GM23248 (cell line): ENCODE results near the gene FABP6. TPM values are rescaled to one million over a fixed set of nuclear protein-coding genes. Genes with fewer than 3 reads are reported as not detected.
A peak's percentile ranks its signal among the peaks of the same experiment; 100 is the strongest.

Experiments used
- DNase-seq: peaks from one replicate; pipeline ENCODE4 v3.0.0-alpha.2; 2015
- H2AFZ ChIP-seq: fragments of 200-600 bp; sonication (generic); 2 replicates; pipeline ENCODE4 v1.6.1; 2016; ENCODE audit warnings: antibody characterized with exemption
- H3F3A ChIP-seq: fragments of 200-600 bp; sonication (generic); 2 replicates; pipeline ENCODE4 v1.6.1; 2016; ENCODE audit warnings: mild to moderate bottlenecking, antibody characterized with exemption, mixed run types; ENCODE audit not compliant: insufficient read depth
- H3K27ac ChIP-seq: fragments of 200-600 bp; sonication (generic); 2 replicates; pipeline ENCODE4 v1.5.1; 2016; ENCODE audit warnings: mild to moderate bottlenecking
- H3K27me3 ChIP-seq: fragments of 200-600 bp; sonication (generic); replicated peaks from 2 replicates; pipeline ENCODE4 v1.6.1; 2016; ENCODE audit warnings: mild to moderate bottlenecking; ENCODE audit not compliant: insufficient read depth
- H3K36me3 ChIP-seq: fragments of 200-600 bp; sonication (generic); 2 replicates; pipeline ENCODE4 v1.6.1; 2016; ENCODE audit warnings: low read depth, mild to moderate bottlenecking
- H3K4me1 ChIP-seq: fragments of 200-600 bp; sonication (generic); 2 replicates; pipeline ENCODE4 v1.6.1; 2016; ENCODE audit warnings: mild to moderate bottlenecking; ENCODE audit not compliant: insufficient read depth
- H3K4me2 ChIP-seq: fragments of 200-600 bp; sonication (generic); one replicate; pipeline ENCODE4 v1.6.1; 2016; ENCODE audit warnings: mild to moderate bottlenecking; ENCODE audit not compliant: unreplicated experiment
- H3K4me3 ChIP-seq: fragments of 200-600 bp; sonication (generic); 2 replicates; pipeline ENCODE4 v1.5.1; 2016; ENCODE audit warnings: mild to moderate bottlenecking
- H3K79me2 ChIP-seq: fragments of 200-600 bp; sonication (generic); 2 replicates; pipeline ENCODE4 v1.6.1; 2016; ENCODE audit warnings: mild to moderate bottlenecking; ENCODE audit not compliant: insufficient read depth
- H3K9ac ChIP-seq: fragments of 200-600 bp; sonication (generic); 2 replicates; pipeline ENCODE4 v1.6.1; 2016; ENCODE audit warnings: mild to moderate bottlenecking
- H3K9me2 ChIP-seq: fragments of 200-600 bp; sonication (generic); 2 replicates; pipeline ENCODE4 v1.6.1; 2016; ENCODE audit warnings: mixed run types, mild to moderate bottlenecking, moderate library complexity; ENCODE audit not compliant: insufficient read depth
- H3K9me3 ChIP-seq: fragments of 200-600 bp; sonication (generic); one replicate; pipeline ENCODE4 v1.6.1; 2017; ENCODE audit warnings: low read depth
- H4K20me1 ChIP-seq: fragments of 200-600 bp; sonication (generic); 2 replicates; pipeline ENCODE4 v1.6.0; 2016; ENCODE audit not compliant: insufficient read depth
- EZH2 ChIP-seq: fragments of 200-600 bp; sonication (generic); IDR thresholded peaks from 2 replicates; pipeline ENCODE4 v1.6.1; 2018; ENCODE audit warnings: antibody characterized with exemption, mild to moderate bottlenecking; ENCODE audit not compliant: insufficient read depth, poor library complexity, severe bottlenecking
- EZH2phosphoT487 ChIP-seq: fragments of 200-600 bp; sonication (generic); IDR thresholded peaks from 2 replicates; pipeline ENCODE4 v1.6.1; 2018; ENCODE audit warnings: antibody characterized with exemption, moderate library complexity, mild to moderate bottlenecking, low read depth; ENCODE audit not compliant: insufficient read depth
- WGBS, 2 experiments: methylation state at CpG; one replicate each; pipeline ENCODE4 v1.1.6; 2015 to 2017; ENCODE audit warnings: low lambda C conversion rate in 2 of 2, low coverage in 1 of 2; ENCODE audit errors: missing lambda C conversion rate in 2 of 2; 5-methylcytosine and 5-hydroxymethylcytosine counted together
- in situ Hi-C: fragments of 300-500 bp; cut with MboI; formaldehyde crosslinking; loops from 2 replicates; pipeline ENCODE4 v1.15.0; 2020
- polyA plus RNA-seq: library from polyadenylated mRNA; unstranded; fragments of >200 nt; fragmentation: Nextera tagmentation; extraction: Ambion mirVana; gene quantifications from 2 replicates; pipeline ENCODE4 v1.2.1, GENCODE V29; 2016
- total RNA-seq: library from RNA; depleted of rRNA; stranded (reverse); fragments of >200 nt; shearing (Covaris generic); gene quantifications from 2 replicates; pipeline ENCODE4 v1.2.3, GENCODE V29; 2014

FABP6 gene
- total and polyA plus RNA-seq, 2 experiments from 2014 or later = not detected

DNA sequence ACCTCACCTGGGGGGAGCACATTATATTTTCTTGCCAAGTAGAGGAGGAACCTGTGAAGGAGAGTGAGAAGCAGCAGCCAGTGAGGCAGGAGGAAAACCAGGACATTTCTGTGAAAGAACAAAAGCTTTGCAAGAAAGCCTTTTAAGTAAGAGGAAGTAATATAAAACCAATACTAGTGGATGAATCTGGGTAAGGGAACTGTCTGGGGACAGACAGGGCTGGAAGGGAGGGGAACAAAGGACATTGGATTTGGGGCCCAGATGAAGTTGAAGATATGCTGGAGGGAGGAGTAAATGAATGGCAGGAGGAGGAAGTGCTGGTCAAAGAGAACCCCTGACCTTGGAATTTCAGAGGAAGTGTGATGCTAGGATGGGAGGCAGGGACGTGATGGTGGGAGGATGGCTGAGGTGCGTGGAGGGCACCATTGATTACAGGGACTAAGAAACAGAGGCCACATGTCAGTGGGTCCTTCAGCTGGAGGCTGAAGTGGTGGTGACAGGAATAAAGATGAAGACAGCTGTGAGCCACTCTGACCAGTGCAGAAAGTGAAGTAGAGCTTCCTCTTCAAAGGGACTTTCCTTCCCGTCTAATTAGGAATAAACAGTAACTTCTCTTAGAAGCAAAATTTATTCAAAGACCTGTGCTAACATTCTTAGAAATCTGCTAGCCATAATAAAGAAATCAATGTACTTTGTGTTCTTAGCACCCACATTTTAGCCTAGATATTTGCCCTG, 43.5 kb upstream of the FABP6 start:
- Histone ChIP-seq H3K9me3 (no peaks in the 10 kb centered on the region), H4K20me1 (no peaks in the 10 kb centered on the region), H3K4me1 (peaks cover 10% of the 10 kb centered on the region), H3F3A (no peaks in the 10 kb centered on the region; the same call in 1 of the 2 replicates), H3K9me2 (no peaks in the 10 kb centered on the region), H3K27me3 (no peaks in the 10 kb centered on the region), H3K79me2 (no peaks in the 10 kb centered on the region), H3K4me2 (no peak overlapping the region), H2AFZ (no peak overlapping the region), H3K9ac (no peak overlapping the region), H3K36me3 (no peaks in the 10 kb centered on the region), H3K4me3 (no peak overlapping the region), H3K27ac (no peak overlapping the region)
- TF ChIP-seq EZH2phosphoT487 (no peak), EZH2 (no peak)
- WGBS, 2 experiments = 66 to 68% methylated on average over 3 of the region's 3 CpGs
- DNase-seq = no peak
- in situ Hi-C loops = no loop called here

DNA sequence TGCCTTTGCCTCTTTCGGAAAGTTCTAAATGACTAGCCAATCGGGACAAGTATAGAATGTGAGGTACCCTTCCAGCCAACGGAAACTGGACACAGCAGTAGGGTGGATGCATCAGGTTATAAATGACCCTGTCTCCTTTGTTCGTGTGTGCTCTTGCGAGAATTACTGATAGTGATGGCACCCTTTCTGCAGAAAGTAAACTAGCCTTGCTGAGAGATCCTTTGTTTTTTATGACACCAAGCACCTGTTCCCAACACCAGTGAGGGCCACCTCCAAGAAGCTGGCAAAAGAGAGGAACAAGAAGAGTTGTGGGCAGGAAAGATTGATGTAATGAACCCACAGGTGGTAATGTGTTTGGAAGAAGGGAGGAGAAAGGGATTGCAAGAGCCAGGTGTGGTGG, 42.8 kb upstream of the FABP6 start:
- Histone ChIP-seq H3F3A (no peaks in the 10 kb centered on the region; the same call in 1 of the 2 replicates), H3K9me2 (no peaks in the 10 kb centered on the region), H3K4me2 (no peak overlapping the region), H3K9me3 (no peaks in the 10 kb centered on the region), H3K27ac (no peak overlapping the region), H3K79me2 (no peaks in the 10 kb centered on the region), H3K4me1 (peaks cover 10% of the 10 kb centered on the region), H4K20me1 (no peaks in the 10 kb centered on the region), H3K27me3 (no peaks in the 10 kb centered on the region), H3K36me3 (no peaks in the 10 kb centered on the region), H3K4me3 (no peak overlapping the region), H3K9ac (no peak overlapping the region), H2AFZ (no peak overlapping the region)
- no peak for DNase-seq
- WGBS, 2 experiments = 78 to 90% methylated on average over 5 of the region's 5 CpGs
- in situ Hi-C loops = no loop called here
- no peak for TF ChIP-seq EZH2phosphoT487
- no peak for TF ChIP-seq EZH2

DNA sequence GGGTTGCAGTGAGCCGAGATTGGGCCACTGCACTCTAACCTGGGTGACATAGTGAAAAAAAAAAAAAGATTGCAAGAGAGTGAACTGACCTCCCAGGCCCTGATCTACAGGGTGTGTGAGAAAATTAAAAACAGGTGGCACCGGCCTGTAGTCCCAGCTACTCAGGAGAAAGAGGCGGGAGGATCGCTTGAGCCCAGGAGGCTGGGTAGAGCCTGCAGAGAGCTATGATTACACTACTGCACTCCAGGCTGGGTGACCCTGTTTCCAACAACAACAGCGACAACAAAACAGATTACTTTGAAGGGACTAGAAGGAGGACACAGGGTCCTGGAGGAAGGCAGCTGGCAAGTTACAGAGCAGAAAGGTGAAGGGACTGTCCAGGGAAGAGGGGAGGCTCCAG, 42.2 kb upstream of the FABP6 start:
- H3K4me3 ChIP-seq = no peak overlapping the region
- in situ Hi-C loops = no loop called here
- H3K4me2 ChIP-seq = no peak overlapping the region
- H3K9me3 ChIP-seq = no peaks in the 10 kb centered on the region
- no peaks in the 10 kb centered on the region for H3K9me2 ChIP-seq
- no peaks in the 10 kb centered on the region for H3K27me3 ChIP-seq
- H2AFZ ChIP-seq = no peak overlapping the region
- no peaks in the 10 kb centered on the region for H3K79me2 ChIP-seq
- H4K20me1 ChIP-seq = no peaks in the 10 kb centered on the region
- no peak overlapping the region for H3K9ac ChIP-seq
- 69 to 75% methylated on average over 5 of the region's 5 CpGs for WGBS, 2 experiments
- no peak overlapping the region for H3K27ac ChIP-seq
- DNase-seq = peak; percentile 13
- H3F3A ChIP-seq = no peaks in the 10 kb centered on the region; the same call in 1 of the 2 replicates
- H3K36me3 ChIP-seq = no peaks in the 10 kb centered on the region
- H3K4me1 ChIP-seq = peaks cover 10% of the 10 kb centered on the region
- TF ChIP-seq EZH2phosphoT487 (no peak), EZH2 (no peak)

- H3K79me2 ChIP-seq = no peaks in the 10 kb centered on the region
- H3F3A ChIP-seq = no peaks in the 10 kb centered on the region; the same call in 1 of the 2 replicates
- H3K36me3 ChIP-seq = no peaks in the 10 kb centered on the region
- H3K4me1 ChIP-seq = peaks cover 2% of the 10 kb centered on the region
- H3K9me2 ChIP-seq = no peaks in the 10 kb centered on the region
- H3K4me3 ChIP-seq = peak overlapping the region; percentile 69
- peak overlapping the region; percentile 90 for H2AFZ ChIP-seq
- peak overlapping the region; percentile 73 for H3K9ac ChIP-seq
- peak; percentile 72 for DNase-seq
- no peaks in the 10 kb centered on the region for H3K27me3 ChIP-seq
- in situ Hi-C loops = no loop called here
- no peak overlapping the region for H3K27ac ChIP-seq
- H3K9me3 ChIP-seq = no peaks in the 10 kb centered on the region
- H4K20me1 ChIP-seq = no peaks in the 10 kb centered on the region
- WGBS, 2 experiments = 3 to 4% methylated on average over 27 to 33 of the region's 40 CpGs
- peak overlapping the region; percentile 76 for H3K4me2 ChIP-seq
- no peak for TF ChIP-seq EZH2
- no peak for TF ChIP-seq EZH2phosphoT487
Observed at GRCh38 chr5:160188141-160189015, 40.9 kb upstream of the FABP6 start.
